Measurements from ENCODE around the gene INPP5J. TPM values are rescaled to one million over a fixed set of nuclear protein-coding genes. Genes with fewer than 3 reads are reported as not detected.

The INPP5J gene
- total and polyA plus RNA-seq, 9 of the 15 experiments (the other 6 are each of a cell fraction or from before 2014, with no cell fraction given), result 0.10 to 6.3 (median 4.8) TPM

DNA sequence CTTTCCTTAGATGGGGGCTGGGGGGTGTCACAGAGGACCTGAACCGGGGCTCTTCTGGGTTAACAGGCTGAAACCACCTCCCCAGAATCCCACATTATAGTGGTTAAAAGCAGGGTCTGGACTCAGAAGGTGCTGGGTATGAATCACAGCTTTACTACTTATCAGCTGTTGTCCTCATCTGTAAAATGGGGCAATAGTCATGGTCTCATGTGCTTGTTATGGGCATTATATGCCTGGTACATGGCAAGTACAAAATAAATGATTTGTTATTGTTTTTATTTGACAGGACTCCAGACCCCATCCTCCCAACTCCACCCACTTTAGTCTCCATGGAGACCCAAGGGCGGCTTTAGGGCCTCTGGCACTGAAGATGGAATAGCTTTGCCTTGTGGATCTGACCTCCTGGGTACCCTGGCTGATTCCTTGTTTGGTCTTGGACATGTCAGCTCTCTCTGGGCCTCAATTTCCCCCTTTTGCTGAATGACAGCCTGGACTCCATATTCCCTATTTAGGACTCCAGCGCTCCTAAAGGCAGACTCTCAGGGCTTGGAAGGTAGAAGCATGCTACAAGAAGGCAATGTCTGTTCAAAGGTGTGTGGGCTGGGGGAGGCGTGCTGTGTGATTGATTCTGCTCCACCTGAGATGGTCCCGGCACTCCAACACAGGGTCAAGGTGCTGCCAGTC lies 42.5 kb upstream of the INPP5J start:
- ChIA-PET POLR2A (interaction anchor here (0.6 to 2.5 kb wide), 6 partner anchors 10 to 141 kb away, joined by 3 to 15 read pairs (median 4); partner anchors contain the start of genes MORC2 and TUG1), CTCF (ENCODE audit: low intra/inter-chr PET ratio) (no interaction called here)
- Histone ChIP-seq H3K4me3 (peak overlapping the region; percentile 53), H4K20me1 (replicated peaks; ENCODE audit: control insufficient read depth, insufficient read depth, low read length) (no peaks in the 10 kb centered on the region), H3K79me2 (ENCODE audit: control insufficient read depth, insufficient read depth, low read length) (peaks cover 22% of the 10 kb centered on the region), H3K4me2 (ENCODE audit: insufficient read depth, low read length) (peak overlapping the region; percentile 80), H3K9me3 (replicated peaks; ENCODE audit: control insufficient read depth, insufficient read depth, low read depth, low read length) (no peaks in the 10 kb centered on the region), H3K9me1 (ENCODE audit: control insufficient read depth, insufficient read depth, low read length) (no peaks in the 10 kb centered on the region), H3K4me1 (replicated peaks in 1 of 2; ENCODE audit: control insufficient read depth in 2 of 2, insufficient read depth in 2 of 2, low read length in 2 of 2) (peaks cover 17 to 40% of the 10 kb centered on the region in 2 experiments), H3K36me3 (ENCODE audit: control insufficient read depth, insufficient read depth, low read length) (no peaks in the 10 kb centered on the region; the same call in 2 of the 3 replicates), H3K27ac (ENCODE audit: extremely low read depth, low read depth, low read length) (peak overlapping the region; percentile 68), H3K27me3 (ENCODE audit: control insufficient read depth in 2 of 2, insufficient read depth in 2 of 2, low read length in 2 of 2) (no peaks in the 10 kb centered on the region), H3K9ac (ENCODE audit: insufficient read depth in 1 of 2, low read depth in 2 of 2, low read length in 2 of 2) (peak overlapping the region; percentile 72 to 89), H2AFZ (ENCODE audit: low read depth, low read length) (peak overlapping the region; percentile 81)
- FAIRE-seq (no peak), ATAC-seq (no peak), DNase-seq (ENCODE audit: extremely low read depth in 1 of 4, low spot score in 3 of 4) (no peak)
- in situ Hi-C loops (cut with MboI), result loop anchor here (10.0 kb wide), 1 partner anchor 316 kb away; no protein-coding TSS in a partner anchor
- WGBS (ENCODE audit: insufficient coverage, low coverage, missing lambda C conversion rate), result 47% methylated on average over 5 of the region's 5 CpGs
- TF ChIP-seq ZNF644 (tag; IDR thresholded peaks at IDR 0.05; ENCODE audit: low read depth) (no peak), RBM25 (IDR thresholded peaks at IDR 0.05; ENCODE audit: low read depth, low read length, severe bottlenecking) (peak; percentile 51)
- no TSS peak for BruUV-seq (replicated peaks)
- intact Hi-C loops (cut with micrococcal nuclease), result no loop called here
